ENCODE data around the gene MAP1LC3B.
"Not testable (repeated sequence)": the region's sequence is repeated elsewhere in the genome, so short reads cannot be mapped to it uniquely, and the experiment has no call there.

MAP1LC3B gene

GRCh38 chr16:87360862-87361610 is 31.1 kb upstream of the MAP1LC3B start:
- DNase-seq (ENCODE audit: low read depth in 3 of 3): no peak

GRCh38 chr16:87361916-87362619 is 30.1 kb upstream of the MAP1LC3B start:
- DNase-seq (ENCODE audit: low read depth in 3 of 3): no peak

GRCh38 chr16:87362828-87363559 is 29.1 kb upstream of the MAP1LC3B start:
- DNase-seq (ENCODE audit: low read depth in 3 of 3): not testable (repeated sequence)

- no peak for DNase-seq (ENCODE audit: low read depth in 3 of 3)
Measured at GRCh38 chr16:87363771-87364455, 28.2 kb upstream of the MAP1LC3B start.

- DNase-seq (ENCODE audit: low read depth in 3 of 3): no peak
Measured at GRCh38 chr16:87365021-87365713, 27.0 kb upstream of the MAP1LC3B start.

- DNase-seq (ENCODE audit: low read depth in 3 of 3): no peak
Measured at GRCh38 chr16:87366288-87366687, 25.8 kb upstream of the MAP1LC3B start.

- no peak for DNase-seq (ENCODE audit: low read depth in 3 of 3)
Measured at GRCh38 chr16:87366930-87367329, 25.2 kb upstream of the MAP1LC3B start.

- DNase-seq (ENCODE audit: low read depth in 3 of 3): no peak
Measured at GRCh38 chr16:87367529-87367928, 24.6 kb upstream of the MAP1LC3B start.

GRCh38 chr16:87368029-87368770 is 23.9 kb upstream of the MAP1LC3B start:
- DNase-seq (ENCODE audit: low read depth in 3 of 3): no peak

- no peak for DNase-seq (ENCODE audit: low read depth in 3 of 3)
Measured at GRCh38 chr16:87369117-87369765, 22.9 kb upstream of the MAP1LC3B start.

- no peak for DNase-seq (ENCODE audit: low read depth in 3 of 3)
Measured at GRCh38 chr16:87369796-87370719, 22.1 kb upstream of the MAP1LC3B start.

GRCh38 chr16:87371261-87371866 is 20.8 kb upstream of the MAP1LC3B start:
- no peak for DNase-seq (ENCODE audit: low read depth in 3 of 3)

GRCh38 chr16:87372305-87372704 is 19.8 kb upstream of the MAP1LC3B start:
- no peak for DNase-seq (ENCODE audit: low read depth in 3 of 3)

GRCh38 chr16:87374313-87374712 is 17.8 kb upstream of the MAP1LC3B start:
- no peak for DNase-seq (ENCODE audit: low read depth in 3 of 3)

- no peak for DNase-seq (ENCODE audit: low read depth in 3 of 3)
Measured at GRCh38 chr16:87375426-87376135, 16.6 kb upstream of the MAP1LC3B start.

- DNase-seq (ENCODE audit: low read depth in 3 of 3): no peak
Measured at GRCh38 chr16:87376660-87377059, 15.5 kb upstream of the MAP1LC3B start.

- DNase-seq (ENCODE audit: low read depth in 3 of 3): not testable (repeated sequence)
Measured at GRCh38 chr16:87379312-87379752, 12.8 kb upstream of the MAP1LC3B start.

GRCh38 chr16:87380403-87380802 is 11.7 kb upstream of the MAP1LC3B start:
- DNase-seq (ENCODE audit: low read depth in 3 of 3): no peak
